Measurements from ENCODE around the gene FXR2.

Gene FXR2

GRCh38 chr17:7572338-7572587 lies 42.4 kb downstream of the FXR2 start:
- DNase-seq = no peak

DNA sequence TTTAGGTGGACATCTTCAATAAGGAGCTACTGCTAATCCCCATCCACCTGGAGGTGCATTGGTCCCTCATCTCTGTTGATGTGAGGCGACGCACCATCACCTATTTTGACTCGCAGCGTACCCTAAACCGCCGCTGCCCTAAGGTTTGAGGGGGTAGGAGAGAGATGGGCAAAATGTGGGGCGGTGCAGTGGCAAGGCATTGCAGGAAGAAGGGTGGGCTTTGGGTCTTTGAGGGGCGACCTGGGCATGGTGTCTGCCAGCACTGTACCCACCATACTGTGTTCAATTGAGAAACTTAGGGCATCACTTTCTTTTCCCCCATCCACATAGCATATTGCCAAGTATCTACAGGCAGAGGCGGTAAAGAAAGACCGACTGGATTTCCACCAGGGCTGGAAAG lies 44.3 kb downstream of the FXR2 start:
- DNase-seq = no peak

- no peak for DNase-seq
These were observed 45.1 kb downstream of the FXR2 start for GRCh38 chr17:7569571-7569970.

DNA sequence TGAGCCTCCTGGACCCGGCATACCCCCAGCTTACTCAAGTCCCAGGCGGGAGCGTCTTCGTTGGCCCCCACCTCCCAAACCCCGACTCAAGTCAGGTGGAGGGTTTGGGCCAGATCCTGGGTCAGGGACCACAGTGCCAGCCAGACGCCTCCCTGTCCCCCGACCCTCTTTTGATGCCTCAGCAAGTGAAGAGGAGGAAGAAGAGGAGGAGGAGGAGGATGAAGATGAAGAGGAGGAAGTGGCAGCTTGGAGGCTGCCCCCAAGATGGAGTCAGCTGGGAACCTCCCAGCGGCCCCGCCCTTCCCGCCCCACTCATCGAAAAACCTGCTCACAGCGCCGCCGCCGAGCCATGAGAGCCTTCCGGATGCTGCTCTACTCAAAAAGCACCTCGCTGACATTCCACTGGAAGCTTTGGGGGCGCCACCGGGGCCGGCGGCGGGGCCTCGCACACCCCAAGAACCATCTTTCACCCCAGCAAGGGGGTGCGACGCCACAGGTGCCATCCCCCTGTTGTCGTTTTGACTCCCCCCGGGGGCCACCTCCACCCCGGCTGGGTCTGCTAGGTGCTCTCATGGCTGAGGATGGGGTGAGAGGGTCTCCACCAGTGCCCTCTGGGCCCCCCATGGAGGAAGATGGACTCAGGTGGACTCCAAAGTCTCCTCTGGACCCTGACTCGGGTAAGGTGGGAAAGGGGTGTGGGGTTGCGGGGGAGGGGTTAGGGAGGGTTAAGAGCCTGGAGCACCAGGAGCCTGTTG lies 51.4 kb downstream of the FXR2 start:
- DNase-seq = no peak

DNA sequence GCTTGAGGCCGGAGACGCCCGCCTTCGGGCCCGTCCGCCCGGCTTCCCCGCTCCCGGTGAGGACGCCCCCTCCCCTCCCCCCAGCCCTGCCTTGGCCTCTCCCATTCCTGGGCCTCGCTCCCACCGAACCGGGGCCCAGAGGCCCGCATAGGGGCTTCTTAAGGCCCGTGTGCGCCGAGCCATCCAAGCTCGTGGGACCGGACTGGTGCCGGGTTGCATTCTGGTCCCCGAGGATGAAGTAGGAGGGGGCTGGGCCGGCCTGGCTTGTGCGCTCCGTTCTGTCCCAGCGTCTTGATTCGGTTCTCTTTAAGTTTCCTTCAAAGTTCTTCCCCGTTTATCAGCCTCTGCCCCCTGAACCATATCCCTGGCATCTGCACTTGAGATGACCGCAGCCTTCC lies 52.5 kb downstream of the FXR2 start:
- DNase-seq = no peak

DNA sequence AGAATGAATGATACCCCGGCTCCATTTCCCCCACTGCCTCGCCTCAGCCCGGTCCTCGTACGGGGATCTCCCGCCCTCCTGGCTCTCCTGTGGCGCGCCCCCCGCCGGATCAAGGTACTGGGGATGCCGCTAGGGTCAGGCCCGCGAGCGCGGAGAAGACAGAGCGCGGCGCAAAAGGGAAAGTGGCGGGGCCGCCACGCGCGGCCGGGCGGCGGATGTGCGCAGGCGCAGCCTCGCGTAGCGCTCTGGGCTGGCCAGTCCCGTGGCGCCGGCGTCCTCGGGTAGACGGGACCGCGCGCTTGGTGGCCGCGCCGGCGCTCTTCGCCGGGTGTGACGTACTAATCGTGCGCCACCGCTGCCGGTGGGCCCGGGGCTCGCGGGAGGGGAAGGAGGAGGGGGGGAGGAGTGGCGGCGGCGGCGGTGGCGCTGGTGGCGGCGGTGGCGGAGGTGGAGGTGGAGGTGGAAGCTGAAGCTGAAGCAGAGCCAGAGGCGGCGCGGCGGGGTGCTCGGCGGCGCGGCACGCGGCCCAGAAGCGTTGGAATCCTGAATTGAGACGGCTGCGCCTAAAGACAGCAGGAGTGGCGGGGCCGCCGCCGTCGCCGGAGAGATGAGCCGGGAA lies 53.0 kb downstream of the FXR2 start, which contains the start of gene SENP3:
Gene SENP3, plus strand, starts transcription at position 331 of the 619 bp plus-strand sequence. CDS start 1,158 bp downstream, outside the sequence.
- peak; percentile 91 for DNase-seq

DNA sequence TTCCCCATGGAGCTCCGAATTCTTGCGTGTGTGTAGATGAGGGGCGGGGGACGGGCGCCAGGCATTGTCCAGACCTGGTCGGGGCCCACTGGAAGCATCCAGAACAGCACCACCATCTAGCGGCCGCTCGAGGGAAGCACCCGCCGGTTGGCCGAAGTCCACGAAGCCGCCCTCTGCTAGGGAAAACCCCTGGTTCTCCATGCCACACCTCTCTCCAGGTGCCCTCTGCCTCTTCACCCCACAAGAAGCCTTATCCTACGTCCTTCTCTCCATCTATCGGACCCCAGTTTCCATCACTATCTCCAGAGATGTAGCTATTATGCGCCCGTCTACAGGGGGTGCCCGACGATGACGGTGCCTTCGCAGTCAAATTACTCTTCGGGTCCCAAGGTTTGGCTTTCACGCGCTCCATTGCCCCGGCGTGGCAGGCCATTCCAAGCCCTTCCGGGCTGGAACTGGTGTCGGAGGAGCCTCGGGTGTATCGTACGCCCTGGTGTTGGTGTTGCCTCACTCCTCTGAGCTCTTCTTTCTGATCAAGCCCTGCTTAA lies 53.6 kb downstream of the FXR2 start:
- peak; percentile 88 for DNase-seq

- peak; percentile 63 for DNase-seq
These were observed 54.3 kb downstream of the FXR2 start for GRCh38 chr17:7560172-7561027.

DNA sequence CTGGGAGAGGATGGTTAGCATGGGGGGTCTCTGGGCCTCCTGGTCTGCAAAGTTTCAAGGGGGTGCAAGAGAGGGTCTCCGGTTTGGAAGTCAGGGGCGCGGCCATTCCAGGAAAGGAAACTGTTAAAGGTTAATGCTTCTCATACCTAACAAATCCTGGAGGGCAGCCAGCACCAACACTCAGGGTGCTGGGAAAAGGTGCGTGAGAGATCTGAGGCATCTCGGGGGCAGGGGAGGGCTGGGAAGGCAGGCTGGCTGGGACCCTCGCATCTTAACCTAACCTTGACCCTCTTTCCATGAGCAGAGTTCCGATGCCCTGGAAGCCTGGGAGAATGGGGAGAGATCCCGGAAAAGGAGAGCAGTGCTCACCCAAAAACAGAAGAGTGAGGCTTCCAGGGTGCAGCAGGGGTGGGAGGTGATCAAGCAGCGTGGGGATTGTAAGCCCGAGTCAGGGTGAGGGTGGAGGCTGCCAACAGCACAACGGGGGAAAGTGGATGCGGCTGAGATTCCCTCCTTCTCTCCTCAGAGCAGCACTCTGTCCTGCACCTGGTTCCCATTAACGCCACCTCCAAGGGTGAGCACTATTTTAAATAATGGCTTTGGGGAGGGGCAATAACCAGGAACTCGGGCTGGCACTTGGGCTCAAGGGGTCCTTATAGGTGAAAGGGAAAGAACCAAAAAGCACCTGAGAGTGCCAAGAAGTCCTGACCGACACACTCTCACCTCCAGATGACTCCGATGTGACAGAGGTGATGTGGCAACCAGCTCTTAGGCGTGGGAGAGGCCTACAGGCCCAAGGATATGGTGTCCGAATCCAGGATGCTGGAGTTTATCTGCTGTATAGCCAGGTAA lies 55.2 kb downstream of the FXR2 start:
- no peak for DNase-seq

GRCh38 chr17:7558544-7559319 lies 56.0 kb downstream of the FXR2 start, which contains the start of gene TNFSF13:
Gene TNFSF13 (plus strand): TSS chr17:7558750. CDS start chr17:7559040, 290 bp downstream.
- DNase-seq = no peak

DNA sequence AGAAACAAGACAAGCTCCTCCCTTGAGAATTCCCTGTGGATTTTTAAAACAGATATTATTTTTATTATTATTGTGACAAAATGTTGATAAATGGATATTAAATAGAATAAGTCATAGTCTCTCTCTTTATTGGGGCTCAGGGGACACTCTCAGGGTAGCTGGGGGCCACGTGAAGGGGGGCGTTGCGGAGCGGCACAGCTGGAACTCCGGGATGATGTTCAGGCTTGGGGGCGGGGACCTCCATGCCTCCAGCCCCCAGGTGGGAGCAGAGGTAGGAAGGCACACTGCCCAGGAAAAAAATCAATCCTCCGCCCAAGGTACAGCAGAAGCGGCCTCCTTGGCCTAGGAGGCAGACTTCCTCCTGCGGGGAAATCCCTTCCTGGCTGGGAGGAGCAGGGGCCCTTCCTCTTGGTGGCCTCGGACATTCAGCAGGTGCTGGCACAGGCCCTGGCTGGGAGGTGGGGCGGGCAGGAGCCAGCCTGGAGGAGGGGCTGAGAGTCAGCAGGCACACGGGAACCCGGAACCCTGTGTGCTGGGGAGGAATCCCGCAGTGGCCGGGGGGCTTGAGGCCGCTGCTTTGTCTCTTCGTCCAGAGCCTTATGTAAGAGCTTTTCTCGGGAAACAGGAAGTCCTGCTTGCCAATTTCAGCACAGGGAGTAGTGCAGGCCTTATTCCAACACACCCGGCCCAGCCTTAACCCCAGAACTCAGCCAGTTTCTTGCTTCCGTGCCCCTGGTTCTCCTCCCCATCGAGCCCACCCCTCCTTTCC lies 56.7 kb downstream of the FXR2 start:
- DNase-seq = peak; percentile 80

GRCh38 chr17:7557147-7557764 lies 57.4 kb downstream of the FXR2 start:
- no peak for DNase-seq

GRCh38 chr17:7556627-7557026 lies 58.1 kb downstream of the FXR2 start:
- no peak for DNase-seq

- DNase-seq = no peak
These were observed 59.3 kb downstream of the FXR2 start for GRCh38 chr17:7555320-7555948.

- no peak for DNase-seq
These were observed 61.3 kb downstream of the FXR2 start for GRCh38 chr17:7553356-7553755.

GRCh38 chr17:7552621-7553051 lies 62.1 kb downstream of the FXR2 start:
- no peak for DNase-seq

DNA sequence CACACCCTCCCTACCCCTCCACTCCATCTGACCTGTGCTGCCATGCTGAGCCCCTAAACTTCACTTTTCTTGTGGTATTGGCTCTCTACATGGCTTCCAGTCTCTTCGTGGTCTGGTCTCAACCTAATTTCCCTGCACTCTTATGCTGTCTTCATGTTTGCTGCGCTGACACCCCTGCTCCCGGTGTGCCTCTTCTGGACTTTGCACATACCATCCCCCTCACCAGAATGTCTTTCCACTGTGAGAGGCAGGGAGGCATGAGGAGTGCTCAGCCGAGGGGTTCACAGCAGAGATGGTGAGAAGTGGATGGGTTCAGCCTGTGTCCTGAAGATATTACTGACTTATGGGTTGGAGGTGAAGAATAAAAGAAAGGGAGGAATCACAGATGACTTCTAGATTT lies 63.3 kb downstream of the FXR2 start:
- DNase-seq = no peak

DNA sequence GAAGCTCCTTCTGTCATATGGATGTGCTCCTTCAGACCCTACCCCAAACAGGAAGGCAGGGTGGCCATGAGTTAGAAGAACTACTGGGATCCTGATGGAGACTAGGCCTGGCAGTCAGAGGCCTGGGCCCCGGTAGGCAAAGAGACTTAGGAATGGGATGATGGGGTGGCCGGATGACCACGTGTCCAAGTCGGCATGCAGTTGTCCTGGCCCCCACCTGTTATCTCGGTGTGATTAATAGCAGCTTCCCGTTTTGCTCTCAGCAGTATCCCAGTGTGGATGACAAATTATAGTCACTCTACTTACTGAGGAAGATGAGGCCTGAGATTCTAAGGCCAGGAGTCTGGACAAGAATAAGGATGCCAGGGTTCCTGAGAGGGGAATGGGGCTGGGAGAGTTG lies 64.4 kb downstream of the FXR2 start:
- DNase-seq = no peak

- no peak for DNase-seq
These were observed 65.2 kb downstream of the FXR2 start for GRCh38 chr17:7549401-7550055.
